Fibroblast of lung (primary cell): ENCODE results near the gene NPNT. TPM values are rescaled to one million over a fixed set of nuclear protein-coding genes. Genes with fewer than 3 reads are reported as not detected.

Experiments used
- DNase-seq, 2 donors: peaks; one replicate each; pipeline versions ENCODE4 v3.0.0 to v3.0.0-alpha.2; 2010; ENCODE audit warnings: low read depth in 2 of 2
- H2AFZ ChIP-seq: 2 replicates; pipeline ENCODE4 v1.5.1; 2012; ENCODE audit warnings: low read length, control low read depth, inconsistent platforms
- H3K27ac ChIP-seq: 2 replicates; pipeline ENCODE4 v1.5.1; 2011; ENCODE audit warnings: low read length, control low read depth; ENCODE audit not compliant: insufficient read depth
- H3K27me3 ChIP-seq: 2 replicates; pipeline ENCODE4 v1.5.1; 2011; ENCODE audit warnings: mild to moderate bottlenecking, low read length; ENCODE audit not compliant: control insufficient read depth, insufficient read depth
- H3K36me3 ChIP-seq: 2 replicates; pipeline ENCODE4 v1.5.1; 2011; ENCODE audit warnings: low read length; ENCODE audit not compliant: control insufficient read depth, insufficient read depth
- H3K4me1 ChIP-seq: 2 replicates; pipeline ENCODE4 v1.5.1; 2011; ENCODE audit warnings: low read length; ENCODE audit not compliant: control insufficient read depth, insufficient read depth; ENCODE audit errors: extremely low read depth
- H3K4me2 ChIP-seq: 2 replicates; pipeline ENCODE4 v1.5.1; 2011; ENCODE audit warnings: low read length, control low read depth; ENCODE audit not compliant: insufficient read depth; ENCODE audit errors: extremely low read depth
- H3K4me3 ChIP-seq, 4 experiments: fragments of 200-600 bp in 1 of 4; sonication (generic) in 1 of 4; replicated peaks in 1 of 4; 2 replicates each; pipeline ENCODE4 v1.5.1; 2011 to 2016; ENCODE audit warnings: low read length in 4 of 4, low read depth in 3 of 4, mild to moderate bottlenecking in 3 of 4, control low read depth in 2 of 4, inconsistent platforms in 1 of 4, mixed read lengths in 1 of 4; ENCODE audit not compliant: insufficient read depth in 1 of 4; ENCODE audit errors: control extremely low read depth in 1 of 4
- H3K79me2 ChIP-seq: 2 replicates; pipeline ENCODE4 v1.5.1; 2012; ENCODE audit warnings: mild to moderate bottlenecking, low read length, inconsistent platforms; ENCODE audit not compliant: control insufficient read depth, insufficient read depth
- H3K9ac ChIP-seq: 2 replicates; pipeline ENCODE4 v1.5.1; 2011; ENCODE audit warnings: mild to moderate bottlenecking, low read length, control low read depth; ENCODE audit not compliant: insufficient read depth
- H3K9me3 ChIP-seq: 2 replicates; pipeline ENCODE4 v1.5.1; 2012; ENCODE audit warnings: low read depth, low read length; ENCODE audit not compliant: control insufficient read depth, insufficient read depth
- H4K20me1 ChIP-seq: 2 replicates; pipeline ENCODE4 v1.5.1; 2011; ENCODE audit warnings: low read length; ENCODE audit not compliant: control insufficient read depth, insufficient read depth; ENCODE audit errors: extremely low read depth
- EZH2 ChIP-seq: IDR thresholded peaks from 2 replicates; pipeline ENCODE4 v1.5.1; 2012; ENCODE audit warnings: low read length, control low read depth, mild to moderate bottlenecking; ENCODE audit errors: missing control alignments
- polyA plus RNA-seq, 2 donors: library from polyadenylated mRNA; depleted of rRNA in 1 of 2; stranded (reverse) in 1 of 2; unstranded in 1 of 2; fragments of >200 nt; gene quantifications; 2 replicates each; pipeline ENCODE4 v1.2.1, GENCODE V29; 2011 to 2012; ENCODE audit warnings: missing spikeins in 1 of 2
- total RNA-seq: library from RNA; depleted of rRNA; stranded (reverse); fragments of >200 nt; gene quantifications from 2 replicates; pipeline ENCODE4 v1.2.1, GENCODE V29; 2014
- TF ChIP-seq, protein P1 (sequence below), 2 donors: IDR thresholded peaks in 1 of 2; conservative IDR thresholded peaks in 1 of 2; 1 replicate in 1 of 2; 2 replicates in 1 of 2; pipeline ENCODE4 v1.5.1; 2011 to 2012; ENCODE audit warnings: low read length in 2 of 2, control low read depth in 1 of 2, inconsistent platforms in 1 of 2, low read depth in 1 of 2, mild to moderate bottlenecking in 1 of 2

Gene NPNT
- total and polyA plus RNA-seq, 2 donors (not counting 1 experiment from before 2014, with no cell fraction given) = 0.02 to 5.9 TPM

GRCh38 chr4:106011387-106011786 is 116.1 kb downstream of the NPNT start:
- DNase-seq = no peak
- H3K27me3 ChIP-seq = no peaks in the 10 kb centered on the region
- no peaks in the 10 kb centered on the region for H4K20me1 ChIP-seq
- H3K4me2 ChIP-seq = no peak overlapping the region
- TF ChIP-seq, protein P1, sequence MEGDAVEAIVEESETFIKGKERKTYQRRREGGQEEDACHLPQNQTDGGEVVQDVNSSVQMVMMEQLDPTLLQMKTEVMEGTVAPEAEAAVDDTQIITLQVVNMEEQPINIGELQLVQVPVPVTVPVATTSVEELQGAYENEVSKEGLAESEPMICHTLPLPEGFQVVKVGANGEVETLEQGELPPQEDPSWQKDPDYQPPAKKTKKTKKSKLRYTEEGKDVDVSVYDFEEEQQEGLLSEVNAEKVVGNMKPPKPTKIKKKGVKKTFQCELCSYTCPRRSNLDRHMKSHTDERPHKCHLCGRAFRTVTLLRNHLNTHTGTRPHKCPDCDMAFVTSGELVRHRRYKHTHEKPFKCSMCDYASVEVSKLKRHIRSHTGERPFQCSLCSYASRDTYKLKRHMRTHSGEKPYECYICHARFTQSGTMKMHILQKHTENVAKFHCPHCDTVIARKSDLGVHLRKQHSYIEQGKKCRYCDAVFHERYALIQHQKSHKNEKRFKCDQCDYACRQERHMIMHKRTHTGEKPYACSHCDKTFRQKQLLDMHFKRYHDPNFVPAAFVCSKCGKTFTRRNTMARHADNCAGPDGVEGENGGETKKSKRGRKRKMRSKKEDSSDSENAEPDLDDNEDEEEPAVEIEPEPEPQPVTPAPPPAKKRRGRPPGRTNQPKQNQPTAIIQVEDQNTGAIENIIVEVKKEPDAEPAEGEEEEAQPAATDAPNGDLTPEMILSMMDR (conservative IDR thresholded peaks at IDR 0.05 in 1 of 2, IDR thresholded peaks at IDR 0.05 in 1 of 2; ENCODE audit: low read depth in 1 of 2, low read length in 2 of 2) = no peak
- no peak for TF ChIP-seq EZH2
- H3K27ac ChIP-seq = no peak overlapping the region
- no peak overlapping the region for H3K4me3 ChIP-seq
- H3K79me2 ChIP-seq = no peaks in the 10 kb centered on the region
- H3K36me3 ChIP-seq = no peaks in the 10 kb centered on the region
- no peak overlapping the region for H2AFZ ChIP-seq
- H3K9me3 ChIP-seq = no peaks in the 10 kb centered on the region
- no peak overlapping the region for H3K9ac ChIP-seq
- H3K4me1 ChIP-seq = no peaks in the 10 kb centered on the region

DNA sequence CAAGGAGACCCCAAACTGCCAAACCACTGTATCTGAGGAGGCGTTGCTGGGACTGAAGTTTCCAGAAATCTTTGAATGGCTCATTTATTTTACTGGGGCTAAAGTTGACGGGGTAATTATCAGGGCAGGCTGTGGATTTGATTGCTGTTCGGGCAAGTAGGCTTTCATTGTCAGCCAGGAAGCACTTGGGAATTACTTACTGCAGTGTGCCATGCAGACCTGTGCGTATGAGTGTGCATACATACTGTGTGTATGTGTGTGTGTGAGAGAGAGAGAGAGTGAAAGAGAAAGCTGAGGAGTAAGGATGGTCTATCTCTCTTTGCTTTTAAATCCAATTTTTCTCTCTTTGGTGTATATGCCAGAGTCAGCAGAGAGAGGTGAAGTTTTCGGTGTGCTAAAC is 122.7 kb downstream of the NPNT start:
- Histone ChIP-seq H3K9me3 (no peaks in the 10 kb centered on the region), H3K79me2 (no peaks in the 10 kb centered on the region), H4K20me1 (no peaks in the 10 kb centered on the region), H3K4me3 (no peak overlapping the region), H3K36me3 (no peaks in the 10 kb centered on the region), H3K27me3 (no peaks in the 10 kb centered on the region), H3K9ac (no peak overlapping the region), H3K27ac (no peak overlapping the region), H2AFZ (no peak overlapping the region), H3K4me1 (no peaks in the 10 kb centered on the region), H3K4me2 (no peak overlapping the region)
- TF ChIP-seq EZH2 = no peak
- TF ChIP-seq, protein P1 (conservative IDR thresholded peaks at IDR 0.05 in 1 of 2, IDR thresholded peaks at IDR 0.05 in 1 of 2; ENCODE audit: low read depth in 1 of 2, low read length in 2 of 2) = no peak
- DNase-seq = peak in 1 of 2 donors; percentile 24

GRCh38 chr4:106019771-106020170 is 124.5 kb downstream of the NPNT start:
- Histone ChIP-seq H3K27ac (no peak overlapping the region), H3K79me2 (no peaks in the 10 kb centered on the region), H3K4me1 (no peaks in the 10 kb centered on the region), H3K4me3 (no peak overlapping the region), H3K9me3 (no peaks in the 10 kb centered on the region), H2AFZ (no peak overlapping the region), H3K4me2 (no peak overlapping the region), H3K9ac (no peak overlapping the region), H3K36me3 (no peaks in the 10 kb centered on the region), H4K20me1 (no peaks in the 10 kb centered on the region), H3K27me3 (no peaks in the 10 kb centered on the region)
- TF ChIP-seq, protein P1 (conservative IDR thresholded peaks at IDR 0.05 in 1 of 2, IDR thresholded peaks at IDR 0.05 in 1 of 2; ENCODE audit: low read depth in 1 of 2, low read length in 2 of 2) = no peak
- TF ChIP-seq EZH2 = no peak
- peak in 1 of 2 donors; percentile 66 for DNase-seq

Other genes starting within 250 kb of the NPNT start
- 19.0 and 24.9 TPM in 2 replicates for gene INTS12, start 186.8 kb upstream of the NPNT start, total RNA-seq
- 36.0 and 37.7 TPM in 2 replicates for gene INTS12, start 186.8 kb upstream of the NPNT start, polyA plus RNA-seq
- gene GSTCD, start 186.7 kb upstream of the NPNT start, total RNA-seq = 10.8 and 10.9 TPM in 2 replicates
- 8.5 and 12.4 TPM in 2 replicates for gene GSTCD, start 186.7 kb upstream of the NPNT start, polyA plus RNA-seq